Omental fat pad (tissue), 4 donors: Measurements from ENCODE around the gene HNRNPH2. TPM values are rescaled to one million over a fixed set of nuclear protein-coding genes. Genes with fewer than 3 reads are reported as not detected.

Experiments
- ATAC-seq: fragments of 150-250 bp; one replicate; pipeline ENCODE4 v1.9.1; 2016; ENCODE audit warnings: mild to moderate bottlenecking, moderate library complexity; ENCODE audit not compliant: low FRiP score
- DNase-seq: peaks from one replicate; pipeline ENCODE4 v3.0.0-alpha.2; 2019; ENCODE audit warnings: low spot score
- total RNA-seq, 4 donors: library from RNA; depleted of rRNA; stranded (reverse); fragments of >200 nt; gene quantifications; one replicate each; pipeline ENCODE4 v1.1.0, GENCODE V29; 2016
- TF ChIP-seq, protein P1 (sequence below), 3 donors: fragments of 450-650 bp; IDR thresholded peaks; one replicate each; pipeline ENCODE4 v1.5.1; 2016 to 2017; ENCODE audit warnings: antibody characterized with exemption in 3 of 3, mild to moderate bottlenecking in 3 of 3, moderate library complexity in 2 of 3

Gene HNRNPH2
- total RNA-seq, 4 donors from 2014 or later = 49.3 to 60.8 (median 55.1) TPM

- TF ChIP-seq, protein P1, sequence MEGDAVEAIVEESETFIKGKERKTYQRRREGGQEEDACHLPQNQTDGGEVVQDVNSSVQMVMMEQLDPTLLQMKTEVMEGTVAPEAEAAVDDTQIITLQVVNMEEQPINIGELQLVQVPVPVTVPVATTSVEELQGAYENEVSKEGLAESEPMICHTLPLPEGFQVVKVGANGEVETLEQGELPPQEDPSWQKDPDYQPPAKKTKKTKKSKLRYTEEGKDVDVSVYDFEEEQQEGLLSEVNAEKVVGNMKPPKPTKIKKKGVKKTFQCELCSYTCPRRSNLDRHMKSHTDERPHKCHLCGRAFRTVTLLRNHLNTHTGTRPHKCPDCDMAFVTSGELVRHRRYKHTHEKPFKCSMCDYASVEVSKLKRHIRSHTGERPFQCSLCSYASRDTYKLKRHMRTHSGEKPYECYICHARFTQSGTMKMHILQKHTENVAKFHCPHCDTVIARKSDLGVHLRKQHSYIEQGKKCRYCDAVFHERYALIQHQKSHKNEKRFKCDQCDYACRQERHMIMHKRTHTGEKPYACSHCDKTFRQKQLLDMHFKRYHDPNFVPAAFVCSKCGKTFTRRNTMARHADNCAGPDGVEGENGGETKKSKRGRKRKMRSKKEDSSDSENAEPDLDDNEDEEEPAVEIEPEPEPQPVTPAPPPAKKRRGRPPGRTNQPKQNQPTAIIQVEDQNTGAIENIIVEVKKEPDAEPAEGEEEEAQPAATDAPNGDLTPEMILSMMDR (IDR thresholded peaks at IDR 0.05) = no peak
- ATAC-seq = no peak
- DNase-seq = no peak
Observed at GRCh38 chrX:101450961-101451360, 42.9 kb downstream of the HNRNPH2 start.

DNA sequence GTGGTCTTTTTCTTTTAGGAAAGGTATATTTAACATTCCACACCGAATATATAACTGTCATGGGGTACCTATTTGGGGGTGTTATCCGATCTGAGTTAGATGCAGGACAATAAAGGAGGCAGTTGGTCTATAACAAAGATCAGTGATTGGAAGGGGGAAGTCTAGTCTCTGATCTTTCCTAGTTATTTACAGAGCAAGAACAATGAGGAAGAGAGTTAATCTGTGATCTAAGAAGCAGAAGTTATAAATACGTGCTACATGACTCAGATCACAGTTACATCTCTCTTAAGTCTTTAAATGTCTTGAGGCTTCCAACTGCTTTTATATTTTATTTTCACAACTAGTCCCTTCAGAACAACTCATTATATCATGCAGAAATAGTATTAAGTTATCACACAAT, 44.0 kb downstream of the HNRNPH2 start:
- no peak for ATAC-seq
- TF ChIP-seq, protein P1 (IDR thresholded peaks at IDR 0.05) = no peak
- DNase-seq = no peak

DNA sequence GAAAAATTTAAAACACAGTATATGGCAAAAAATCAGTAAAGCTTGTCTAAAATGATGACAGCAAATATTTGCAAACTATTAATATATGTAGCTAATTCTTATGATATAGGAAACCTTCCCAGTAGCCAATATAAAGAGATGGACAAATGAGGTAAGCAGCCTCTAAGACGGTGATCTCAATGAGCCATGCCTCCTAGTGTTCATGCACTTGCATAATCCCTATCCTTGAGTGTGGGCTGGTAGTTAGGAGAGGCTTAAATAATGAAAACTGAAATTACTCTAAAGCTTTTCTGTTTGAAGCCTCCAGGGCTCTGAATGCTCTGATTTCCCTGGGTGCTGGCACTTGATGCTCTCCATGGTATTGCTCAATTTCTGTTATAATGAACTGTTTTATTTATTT, 52.6 kb downstream of the HNRNPH2 start:
- TF ChIP-seq, protein P1 (IDR thresholded peaks at IDR 0.05) = no peak
- no peak for DNase-seq
- ATAC-seq = no peak

DNA sequence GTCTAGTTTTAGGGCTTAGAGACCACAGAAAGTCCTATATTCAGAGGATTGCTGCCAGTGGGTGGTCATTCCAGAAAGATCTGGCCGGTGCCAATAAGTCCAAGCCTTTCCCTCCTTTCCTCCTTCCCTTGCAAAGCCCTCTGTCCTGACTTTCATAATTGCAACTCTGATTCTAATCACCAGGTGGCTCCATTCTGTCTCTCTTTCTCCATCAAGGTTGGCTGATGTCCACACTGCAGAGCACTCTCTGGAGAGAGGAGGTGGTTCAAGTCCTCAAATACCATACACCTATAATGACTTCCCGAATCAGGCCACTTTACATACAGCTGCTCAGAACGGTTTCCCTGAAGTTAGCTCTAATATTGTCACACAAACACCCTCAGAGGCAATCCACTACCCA, 54.9 kb downstream of the HNRNPH2 start:
- ATAC-seq = no peak
- TF ChIP-seq, protein P1 (IDR thresholded peaks at IDR 0.05) = no peak
- no peak for DNase-seq

Other genes with a start within 250 kb of the HNRNPH2 start
- under 1 TPM; under 0.01 to 0.31 (median 0.14) TPM for gene DRP2, start 188.4 kb upstream of the HNRNPH2 start, total RNA-seq
- under 1 TPM in 2 of 4 donors, not detected in 2; 0.24 to 0.63 TPM for gene TAF7L, start 116.9 kb upstream of the HNRNPH2 start, total RNA-seq
- 10 to 100 TPM in 1 of 4 donors, 1 to 10 TPM in 3; 4.3 to 16.3 (median 5.5) TPM for gene TIMM8A, start 59.5 kb upstream of the HNRNPH2 start, total RNA-seq
- gene BTK, start 22.0 kb upstream of the HNRNPH2 start, total RNA-seq = 10 to 100 TPM in 3 of 4 donors, 1 to 10 TPM in 1; 7.7 to 18.7 (median 12.4) TPM
- gene RPL36A, start 17.2 kb upstream of the HNRNPH2 start, total RNA-seq = 100 to 1,000 TPM; 739 to 914 (median 804) TPM
- gene GLA, start 297 bp upstream of the HNRNPH2 start, total RNA-seq = 100 to 1,000 TPM in 1 of 4 donors, 10 to 100 TPM in 3; 26.4 to 101 (median 49.7) TPM
- gene ARMCX4, start 77.2 kb downstream of the HNRNPH2 start, total RNA-seq = 10 to 100 TPM in 2 of 4 donors, 1 to 10 TPM in 2; 6.7 to 22.5 (median 14.5) TPM
- gene ARMCX1, start 142.3 kb downstream of the HNRNPH2 start, total RNA-seq = 10 to 100 TPM; 13.7 to 60.2 (median 36.7) TPM
- 10 to 100 TPM; 13.3 to 20.7 (median 19.2) TPM for gene ARMCX6, start 209.8 kb downstream of the HNRNPH2 start, total RNA-seq
- gene ARMCX3, start 214.9 kb downstream of the HNRNPH2 start, total RNA-seq = 10 to 100 TPM; 33.7 to 51.2 (median 48.7) TPM